Effector CD8-positive, alpha-beta T cell (primary cell): ENCODE results near the gene RGS9.
"Not testable (repeated sequence)": the region's sequence is repeated elsewhere in the genome, so short reads cannot be mapped to it uniquely, and the experiment has no call there.

Experiments used
- DNase-seq: peaks from one replicate; lab custom pipeline; 2025; lab: John Stamatoyannopoulos, UW

The RGS9 gene

GRCh38 chr17:65115839-65116238, 21.3 kb upstream of the RGS9 start:
- DNase-seq = no peak

GRCh38 chr17:65116515-65116914, 20.7 kb upstream of the RGS9 start:
- not testable (repeated sequence) for DNase-seq

GRCh38 chr17:65117384-65118035, 19.7 kb upstream of the RGS9 start:
- DNase-seq = no peak

- no peak for DNase-seq
These were observed 15.8 kb upstream of the RGS9 start for GRCh38 chr17:65121368-65121767.

GRCh38 chr17:65121916-65122806, 15.0 kb upstream of the RGS9 start:
- DNase-seq = no peak

DNA sequence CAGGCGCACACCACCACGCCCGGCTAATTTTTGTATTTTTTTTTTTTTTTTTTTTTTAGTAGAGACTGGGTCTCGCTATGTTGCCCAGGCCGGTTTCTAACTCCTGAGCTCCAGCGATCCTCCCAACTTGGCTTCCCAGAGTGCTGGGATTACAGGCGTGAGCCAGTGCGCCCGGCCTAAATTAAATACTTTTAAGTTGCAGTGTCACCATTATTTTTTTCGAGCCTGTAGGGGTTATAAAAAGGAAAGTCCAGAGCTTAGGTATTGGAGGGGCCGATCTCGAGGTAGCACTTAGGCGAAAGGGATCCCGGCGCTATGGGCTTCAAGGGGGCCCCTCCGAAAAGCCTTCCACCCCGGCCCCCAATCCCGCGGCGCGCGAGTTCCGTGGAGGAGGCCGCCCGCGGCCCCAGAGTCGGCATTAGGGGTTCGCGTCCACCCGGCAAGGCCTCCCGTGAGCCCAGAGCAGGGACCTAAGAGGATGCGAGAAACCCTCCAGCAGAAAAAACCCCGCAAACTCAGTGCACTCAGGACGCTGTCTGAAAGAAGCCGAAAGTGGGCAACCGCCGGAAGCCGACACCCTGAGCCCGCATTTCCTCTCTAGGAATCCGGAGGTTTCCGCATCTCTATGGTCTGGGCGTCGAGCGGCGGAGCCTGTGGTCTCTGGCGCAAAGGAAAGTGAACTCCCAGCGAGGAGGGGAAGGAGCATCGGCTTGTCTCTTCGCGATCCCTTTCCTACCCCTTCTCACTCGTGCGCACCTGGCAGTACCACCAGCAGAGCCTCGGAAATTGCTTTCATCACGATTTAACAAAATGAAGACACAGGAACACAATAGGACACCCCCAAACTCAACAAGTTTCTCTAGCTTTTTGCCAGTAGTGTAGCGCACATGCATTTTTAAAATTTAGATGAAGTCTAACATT, 14.1 kb upstream of the RGS9 start:
- peak; percentile 71 for DNase-seq

GRCh38 chr17:65123757-65124675, 13.2 kb upstream of the RGS9 start:
- no peak for DNase-seq

- DNase-seq = no peak
These were observed 6.3 kb upstream of the RGS9 start for GRCh38 chr17:65130832-65131231.

DNA sequence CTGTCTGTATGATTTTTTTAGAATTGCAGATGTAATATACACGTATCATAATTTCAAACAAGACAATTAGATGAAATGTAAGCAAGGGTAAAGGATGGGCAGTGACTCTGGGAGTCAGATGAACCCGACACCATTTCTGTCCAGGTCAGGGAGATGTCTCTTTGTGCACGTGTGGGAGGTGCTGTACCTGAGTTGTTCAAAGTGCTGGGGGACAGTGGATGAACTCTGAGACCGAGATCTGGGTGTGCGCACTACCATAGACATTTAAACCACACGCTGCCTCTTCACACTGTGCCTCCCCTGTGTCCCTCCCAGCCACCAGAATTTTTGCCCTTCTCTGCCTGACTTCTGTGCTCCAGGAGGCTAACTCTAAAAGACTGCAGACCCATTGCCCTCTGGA, 5.9 kb upstream of the RGS9 start:
- DNase-seq = no peak

DNA sequence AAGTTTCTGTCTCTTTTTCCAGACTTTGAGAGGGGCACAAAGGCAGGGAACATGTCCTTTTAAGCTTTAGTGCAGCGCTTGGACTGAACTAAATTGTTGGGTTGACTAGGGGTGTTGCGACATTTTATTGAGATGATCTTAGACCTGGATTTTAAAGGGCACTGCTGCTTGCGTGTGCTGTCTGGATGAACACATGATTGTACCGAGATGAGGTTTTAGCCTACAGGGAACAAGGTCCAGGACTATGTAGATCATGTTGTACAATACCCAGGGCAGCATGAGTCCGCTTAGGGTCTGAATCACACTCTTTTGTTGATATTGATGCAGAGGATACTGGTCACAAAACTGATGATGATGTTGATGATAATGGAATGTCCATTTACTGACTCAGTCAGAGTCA, 5.2 kb upstream of the RGS9 start:
- DNase-seq = no peak

- DNase-seq = no peak
These were observed 3.1 kb upstream of the RGS9 start for GRCh38 chr17:65134035-65134434.

- DNase-seq = no peak
These were observed 2.1 kb downstream of the RGS9 start for GRCh38 chr17:65139101-65139764.

DNA sequence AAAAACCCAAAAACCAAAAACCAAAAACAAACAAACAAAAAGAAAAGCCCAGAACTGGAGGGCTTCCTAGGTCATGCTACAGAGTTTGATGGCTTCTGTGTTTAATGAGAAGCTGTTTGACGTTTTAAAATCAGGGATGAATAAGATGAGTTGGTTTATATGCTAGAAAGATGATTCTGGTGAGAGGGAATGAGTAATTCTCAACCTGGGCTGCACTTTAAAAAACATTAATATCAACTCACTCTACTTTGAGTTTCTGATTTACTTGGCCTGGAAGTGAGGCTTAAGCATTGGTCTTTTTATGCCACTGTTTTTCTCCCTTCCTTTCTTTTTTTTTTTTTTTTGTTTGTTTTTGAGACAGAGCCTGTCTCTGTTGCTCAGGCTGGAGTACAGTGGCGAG, 5.1 kb downstream of the RGS9 start:
- DNase-seq = no peak

DNA sequence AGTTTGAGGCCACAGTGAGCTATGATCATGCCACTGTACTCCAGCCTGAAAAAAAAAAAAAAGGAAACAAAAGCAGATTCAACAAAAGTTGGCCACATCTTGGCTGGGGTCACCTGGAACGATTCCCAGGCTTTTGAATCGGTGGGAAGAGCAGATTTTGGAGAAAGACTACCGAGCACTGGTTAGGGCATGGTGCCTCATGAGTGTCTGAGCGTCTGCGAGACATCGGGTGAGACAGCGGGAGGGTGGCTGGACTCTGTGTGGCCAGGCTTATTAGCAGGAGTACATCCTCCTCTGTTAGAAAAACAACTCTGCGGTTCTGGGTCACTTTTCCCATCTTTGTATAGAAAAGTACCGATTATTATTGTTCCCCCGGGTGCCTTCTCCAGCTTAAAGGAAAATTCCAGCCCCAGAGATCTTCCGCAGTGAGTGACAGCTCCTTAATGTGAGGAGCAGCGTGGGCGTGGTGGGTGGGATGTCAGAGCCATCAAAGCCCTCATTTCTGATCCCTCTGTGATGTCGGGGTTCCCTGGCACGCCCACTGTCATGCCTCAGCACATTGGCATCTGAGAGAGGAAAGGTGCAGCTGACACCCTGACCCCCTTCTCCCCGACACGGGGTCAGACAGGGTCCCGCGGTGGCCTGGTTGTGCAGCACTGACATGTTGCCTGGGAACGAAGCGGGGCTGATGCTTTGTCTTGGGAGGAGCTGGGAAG, 6.9 kb downstream of the RGS9 start:
- DNase-seq = no peak

DNA sequence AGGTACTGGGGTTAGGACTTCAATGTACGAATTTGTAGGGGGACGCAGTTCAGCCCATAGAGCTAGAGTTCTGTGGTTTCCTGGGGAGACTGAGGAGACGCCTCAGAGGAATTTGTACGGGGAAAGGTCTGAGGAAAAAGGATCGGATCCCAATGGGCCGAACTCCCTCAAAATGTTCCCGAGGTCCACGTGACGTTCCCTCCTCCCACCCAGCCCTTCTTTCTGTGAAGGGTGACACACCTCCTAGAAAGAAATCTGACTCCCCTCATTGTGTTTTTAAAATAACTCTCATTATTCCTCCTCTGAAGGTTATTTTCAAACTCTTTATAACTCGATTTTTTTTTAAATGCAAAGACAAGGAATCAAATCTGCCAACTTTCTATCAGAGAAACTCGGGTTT, 8.6 kb downstream of the RGS9 start:
- no peak for DNase-seq

GRCh38 chr17:65147955-65148354, 10.8 kb downstream of the RGS9 start:
- DNase-seq = no peak

GRCh38 chr17:65154770-65155589, 17.8 kb downstream of the RGS9 start:
- no peak for DNase-seq

GRCh38 chr17:65155622-65156021, 18.5 kb downstream of the RGS9 start:
- DNase-seq = no peak

- DNase-seq = no peak
These were observed 19.1 kb downstream of the RGS9 start for GRCh38 chr17:65156185-65156834.
